ENCODE measurements around the gene TACC3. TPM values are rescaled to one million over a fixed set of nuclear protein-coding genes. Genes with fewer than 3 reads are reported as not detected.

The TACC3 gene
- total RNA-seq, 1 experiment from 2014 or later = 106 TPM

DNA sequence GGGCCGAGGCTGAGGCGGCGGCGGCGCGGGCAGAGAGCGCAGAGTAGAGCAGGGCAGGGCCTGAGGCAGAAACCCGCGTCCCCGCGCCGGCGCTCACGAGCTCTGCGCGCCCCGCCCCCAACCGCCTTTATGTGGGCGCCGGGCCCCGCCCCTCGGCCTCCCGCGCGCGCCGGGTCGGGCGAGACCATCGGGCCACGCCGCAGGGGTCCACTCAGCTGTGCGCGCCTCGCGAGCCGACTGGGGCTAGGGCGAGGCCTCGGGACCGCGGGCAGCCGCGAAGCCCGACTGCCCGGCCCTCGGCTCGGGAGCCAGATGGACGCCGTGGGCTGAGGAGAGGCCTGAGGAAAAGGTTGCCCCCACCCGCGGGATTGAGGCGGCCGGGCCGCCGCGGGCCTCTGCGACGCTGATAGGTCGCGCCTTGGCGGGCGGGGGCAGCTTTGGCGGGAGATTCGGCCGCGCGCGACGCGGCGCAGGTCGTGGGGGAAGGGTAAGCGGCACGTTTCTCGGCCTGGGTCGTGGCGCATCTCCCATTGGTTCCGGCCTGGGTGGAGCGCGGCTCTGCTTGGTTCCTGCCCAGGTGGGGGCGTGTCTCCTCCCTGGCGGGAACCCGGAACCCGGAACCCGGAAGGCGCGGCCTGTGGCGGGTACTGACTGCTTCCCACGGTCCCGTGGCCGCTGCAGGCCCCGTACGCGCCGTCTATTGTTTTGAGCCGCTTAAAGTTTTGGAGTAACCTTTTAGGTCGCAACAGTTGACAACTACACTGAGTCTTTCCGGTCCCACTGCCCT lies 8.9 kb upstream of the TACC3 start, which contains the start of gene SLBP:
Gene SLBP (minus strand): TSS at position 104 of the 787 bp plus-strand sequence. CDS start 131 bp downstream, outside the sequence.
- Histone ChIP-seq H3K4me3 (ENCODE audit: low read depth in 2 of 2, low read length in 2 of 2) (peak within 1 kb of the TSS; percentile 58 to 92), H3K36me3 (ENCODE audit: control insufficient read depth, insufficient read depth, low read length) (peaks cover 6% of the 10 kb centered on the region), H3K27ac (ENCODE audit: low read length) (peak within 1 kb of the TSS; percentile 89), H3K9me3 (ENCODE audit: control insufficient read depth, insufficient read depth, low read depth, low read length) (no peaks in the 10 kb centered on the region), H3K27me3 (ENCODE audit: control insufficient read depth, insufficient read depth, low read length) (no peaks in the 10 kb centered on the region), H3K4me1 (ENCODE audit: control insufficient read depth, insufficient read depth, low read length) (peaks cover 36% of the 10 kb centered on the region)
- DNase-seq (ENCODE audit: low read depth, low spot score) (no peak), ATAC-seq (peak; percentile 91)
- in situ Hi-C loops (cut with HindIII; ENCODE audit: low pct_unique_long_range_greater_than_20kb, low sequenced_read_pairs) (no loop called here), intact Hi-C loops (cut with micrococcal nuclease; ENCODE audit: unreplicated experiment) (no loop called here)
- CTCF ChIA-PET = no interaction called here
- POLR2A ChIA-PET = no interaction called here
- no TSS peak for BruUV-seq (replicated peaks)
- TF ChIP-seq, protein P1, sequence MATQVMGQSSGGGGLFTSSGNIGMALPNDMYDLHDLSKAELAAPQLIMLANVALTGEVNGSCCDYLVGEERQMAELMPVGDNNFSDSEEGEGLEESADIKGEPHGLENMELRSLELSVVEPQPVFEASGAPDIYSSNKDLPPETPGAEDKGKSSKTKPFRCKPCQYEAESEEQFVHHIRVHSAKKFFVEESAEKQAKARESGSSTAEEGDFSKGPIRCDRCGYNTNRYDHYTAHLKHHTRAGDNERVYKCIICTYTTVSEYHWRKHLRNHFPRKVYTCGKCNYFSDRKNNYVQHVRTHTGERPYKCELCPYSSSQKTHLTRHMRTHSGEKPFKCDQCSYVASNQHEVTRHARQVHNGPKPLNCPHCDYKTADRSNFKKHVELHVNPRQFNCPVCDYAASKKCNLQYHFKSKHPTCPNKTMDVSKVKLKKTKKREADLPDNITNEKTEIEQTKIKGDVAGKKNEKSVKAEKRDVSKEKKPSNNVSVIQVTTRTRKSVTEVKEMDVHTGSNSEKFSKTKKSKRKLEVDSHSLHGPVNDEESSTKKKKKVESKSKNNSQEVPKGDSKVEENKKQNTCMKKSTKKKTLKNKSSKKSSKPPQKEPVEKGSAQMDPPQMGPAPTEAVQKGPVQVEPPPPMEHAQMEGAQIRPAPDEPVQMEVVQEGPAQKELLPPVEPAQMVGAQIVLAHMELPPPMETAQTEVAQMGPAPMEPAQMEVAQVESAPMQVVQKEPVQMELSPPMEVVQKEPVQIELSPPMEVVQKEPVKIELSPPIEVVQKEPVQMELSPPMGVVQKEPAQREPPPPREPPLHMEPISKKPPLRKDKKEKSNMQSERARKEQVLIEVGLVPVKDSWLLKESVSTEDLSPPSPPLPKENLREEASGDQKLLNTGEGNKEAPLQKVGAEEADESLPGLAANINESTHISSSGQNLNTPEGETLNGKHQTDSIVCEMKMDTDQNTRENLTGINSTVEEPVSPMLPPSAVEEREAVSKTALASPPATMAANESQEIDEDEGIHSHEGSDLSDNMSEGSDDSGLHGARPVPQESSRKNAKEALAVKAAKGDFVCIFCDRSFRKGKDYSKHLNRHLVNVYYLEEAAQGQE (IDR thresholded peaks at IDR 0.05; ENCODE audit: insufficient read depth in 1 of 2, low read depth in 2 of 2, low read length in 1 of 2) = no peak
- TF ChIP-seq SIN3A (IDR thresholded peaks at IDR 0.05; ENCODE audit: borderline replicate concordance, insufficient read depth, low read depth, low read length) = peak; percentile 91; the same call in 1 of the 2 replicates
- TF ChIP-seq, protein P2, sequence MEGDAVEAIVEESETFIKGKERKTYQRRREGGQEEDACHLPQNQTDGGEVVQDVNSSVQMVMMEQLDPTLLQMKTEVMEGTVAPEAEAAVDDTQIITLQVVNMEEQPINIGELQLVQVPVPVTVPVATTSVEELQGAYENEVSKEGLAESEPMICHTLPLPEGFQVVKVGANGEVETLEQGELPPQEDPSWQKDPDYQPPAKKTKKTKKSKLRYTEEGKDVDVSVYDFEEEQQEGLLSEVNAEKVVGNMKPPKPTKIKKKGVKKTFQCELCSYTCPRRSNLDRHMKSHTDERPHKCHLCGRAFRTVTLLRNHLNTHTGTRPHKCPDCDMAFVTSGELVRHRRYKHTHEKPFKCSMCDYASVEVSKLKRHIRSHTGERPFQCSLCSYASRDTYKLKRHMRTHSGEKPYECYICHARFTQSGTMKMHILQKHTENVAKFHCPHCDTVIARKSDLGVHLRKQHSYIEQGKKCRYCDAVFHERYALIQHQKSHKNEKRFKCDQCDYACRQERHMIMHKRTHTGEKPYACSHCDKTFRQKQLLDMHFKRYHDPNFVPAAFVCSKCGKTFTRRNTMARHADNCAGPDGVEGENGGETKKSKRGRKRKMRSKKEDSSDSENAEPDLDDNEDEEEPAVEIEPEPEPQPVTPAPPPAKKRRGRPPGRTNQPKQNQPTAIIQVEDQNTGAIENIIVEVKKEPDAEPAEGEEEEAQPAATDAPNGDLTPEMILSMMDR (IDR thresholded peaks at IDR 0.05) = no peak
- peak; percentile 63; the same call in 1 of the 2 replicates for TF ChIP-seq TCF7L2 (IDR thresholded peaks at IDR 0.05; ENCODE audit: low read depth, low read length)
- TF ChIP-seq POLR2AphosphoS5 (IDR thresholded peaks at IDR 0.05; ENCODE audit: low read depth, low read length) = peak; percentile 75

DNA sequence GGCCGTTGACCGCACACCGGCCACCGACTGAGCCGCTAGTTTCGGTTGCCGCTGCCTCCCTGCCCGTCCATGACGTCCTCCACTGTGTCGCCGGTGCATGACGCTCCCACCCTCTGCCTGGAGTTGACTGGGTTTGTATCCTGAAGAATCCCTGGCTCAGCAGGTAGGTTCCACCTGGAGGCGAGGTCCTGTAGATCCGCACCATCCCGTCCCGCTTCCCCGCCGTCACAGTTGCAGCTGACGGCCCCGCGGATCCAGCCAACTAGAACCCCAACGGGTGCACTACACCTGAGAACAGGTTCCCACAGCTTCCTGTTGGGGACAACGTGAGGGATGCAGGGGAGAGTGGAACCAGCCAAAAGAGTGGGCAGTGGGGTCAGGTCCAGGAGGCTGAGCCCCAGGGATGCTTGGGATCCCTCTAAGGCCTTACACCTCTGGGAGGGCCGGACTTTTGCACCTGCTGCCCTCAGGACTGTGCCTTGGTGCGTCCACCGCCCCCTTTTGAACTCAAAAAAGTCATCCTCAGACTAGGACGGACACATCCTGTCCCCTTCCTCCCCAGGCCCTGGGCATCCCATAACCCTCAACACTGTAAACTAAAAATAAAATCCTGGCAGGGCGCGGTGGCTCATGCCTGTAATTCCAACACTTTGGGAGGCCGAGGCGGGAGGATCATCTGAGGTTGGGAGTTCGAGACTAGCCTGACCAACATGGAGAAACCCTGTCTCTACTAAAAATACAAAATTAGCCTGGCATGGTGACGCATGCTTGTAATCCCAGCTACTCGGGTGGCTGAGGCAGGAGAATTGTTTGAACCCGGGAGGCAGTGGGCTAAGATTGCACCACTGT lies 8.1 kb upstream of the TACC3 start:
- ATAC-seq = peak; percentile 39
- peaks cover 3% of the 10 kb centered on the region for H3K36me3 ChIP-seq (ENCODE audit: control insufficient read depth, insufficient read depth, low read length)
- peak overlapping the region; percentile 89 for H3K27ac ChIP-seq (ENCODE audit: low read length)
- TF ChIP-seq, protein P2 (IDR thresholded peaks at IDR 0.05) = no peak
- TF ChIP-seq SIN3A (IDR thresholded peaks at IDR 0.05; ENCODE audit: borderline replicate concordance, insufficient read depth, low read depth, low read length) = no peak
- no TSS peak for BruUV-seq (replicated peaks)
- DNase-seq (ENCODE audit: low read depth, low spot score) = no peak
- in situ Hi-C loops (cut with HindIII; ENCODE audit: low pct_unique_long_range_greater_than_20kb, low sequenced_read_pairs) (no loop called here), intact Hi-C loops (cut with micrococcal nuclease; ENCODE audit: unreplicated experiment) (no loop called here)
- H3K4me1 ChIP-seq (ENCODE audit: control insufficient read depth, insufficient read depth, low read length) = peaks cover 44% of the 10 kb centered on the region
- POLR2A ChIA-PET = no interaction called here
- peak overlapping the region; percentile 58 to 79 for H3K4me3 ChIP-seq (ENCODE audit: low read depth in 2 of 2, low read length in 2 of 2)
- H3K27me3 ChIP-seq (ENCODE audit: control insufficient read depth, insufficient read depth, low read length) = no peaks in the 10 kb centered on the region
- CTCF ChIA-PET = no interaction called here
- no peaks in the 10 kb centered on the region for H3K9me3 ChIP-seq (ENCODE audit: control insufficient read depth, insufficient read depth, low read depth, low read length)

Data from Panc1 (cell line).